ENCODE measurements around the gene SLC35G6.

- TF ChIP-seq CTCF (IDR thresholded peaks at IDR 0.05) (peak in 1 of 4 experiments; percentile 6), POLR2A (IDR thresholded peaks at IDR 0.05) (no peak)
Observed at GRCh38 chr17:7478276-7479212, 2.7 kb upstream of the SLC35G6 start.

Data from prostate gland (tissue), 2 donors.